Muscle of arm (tissue), 12 donors: ENCODE measurements around the gene KIF21A. TPM values are rescaled to one million over a fixed set of nuclear protein-coding genes. Genes with fewer than 3 reads are reported as not detected.

Source experiments
- DNase-seq: peaks from one replicate; pipeline ENCODE4 v3.0.0-alpha.2; 2013
- polyA plus RNA-seq, 12 donors: library from polyadenylated mRNA; unstranded; fragments of 120-200 nt; gene quantifications; one replicate each; pipeline ENCODE4 v1.2.1, GENCODE V29; 2013; ENCODE audit not compliant: insufficient read length in 12 of 12

The KIF21A gene
- polyA plus RNA-seq, 12 donors = 4.2 to 11.3 (median 7.2) TPM; not detected in 1

GRCh38 chr12:39287409-39287808 is 155.5 kb downstream of the KIF21A start:
- no peak for DNase-seq

GRCh38 chr12:39278426-39278825 is 164.5 kb downstream of the KIF21A start:
- DNase-seq = no peak

GRCh38 chr12:39277416-39277815 is 165.5 kb downstream of the KIF21A start:
- DNase-seq = no peak

- DNase-seq = no peak
These were observed 167.1 kb downstream of the KIF21A start for GRCh38 chr12:39275846-39276245.

GRCh38 chr12:39272871-39273655 is 169.9 kb downstream of the KIF21A start:
- peak; percentile 67 for DNase-seq

- DNase-seq = no peak
These were observed 173.4 kb downstream of the KIF21A start for GRCh38 chr12:39269492-39269891.

- DNase-seq = no peak
These were observed 175.0 kb downstream of the KIF21A start for GRCh38 chr12:39267886-39268285.

- DNase-seq = no peak
These were observed 190.3 kb downstream of the KIF21A start for GRCh38 chr12:39252628-39253027.

Other genes starting within 250 kb of the KIF21A start
- gene ABCD2, start 176.7 kb upstream of the KIF21A start, polyA plus RNA-seq = under 1 TPM in 10 of 12 donors, not detected in 2; 0.03 to 0.19 (median 0.11) TPM